Adrenal gland (tissue), 12 donors: ENCODE data around the gene ITPR1. TPM values are rescaled to one million over a fixed set of nuclear protein-coding genes. Genes with fewer than 3 reads are reported as not detected.

Experiments used
- DNase-seq, 7 donors: peaks; one replicate each; pipeline ENCODE4 v3.0.0-alpha.2; 2019 to 2020
- H3K27ac ChIP-seq, 5 donors: fragments of 200-600 bp; sonication (generic) in 4 of 5; 1 replicate in 3 of 5; 2 replicates in 2 of 5; pipeline versions ENCODE4 v1.5.1 to v1.8.0; 2016 to 2020; ENCODE audit warnings: mild to moderate bottlenecking in 1 of 5
- H3K27me3 ChIP-seq: fragments of 200-600 bp; 2 replicates; pipeline ENCODE4 v1.8.0; 2021
- H3K36me3 ChIP-seq, 2 donors: fragments of 200-600 bp; replicated peaks in 1 of 2; 1 replicate in 1 of 2; 2 replicates in 1 of 2; pipeline versions ENCODE4 v1.5.1 to v1.8.0; 2018 to 2022
- H3K4me1 ChIP-seq, 2 donors: fragments of 200-600 bp; replicated peaks in 1 of 2; 1 replicate in 1 of 2; 2 replicates in 1 of 2; pipeline versions ENCODE4 v1.5.1 to v1.8.0; 2018 to 2021
- H3K4me3 ChIP-seq, 4 donors: fragments of 200-600 bp; sonication (generic) in 3 of 4; one replicate each; pipeline ENCODE4 v1.5.1; 2016 to 2018
- H3K9me3 ChIP-seq, 3 donors: fragments of 200-600 bp; sonication (generic) in 1 of 3; replicated peaks in 1 of 3; 1 replicate in 2 of 3; 2 replicates in 1 of 3; pipeline versions ENCODE4 v1.5.1 to v1.8.0; 2016 to 2021
- CTCF ChIP-seq, 6 experiments: fragments of 450-650 bp in 4 of 6; fragments of 200-600 bp in 2 of 6; sonication (generic) in 1 of 6; IDR thresholded peaks; 1 replicate in 5 of 6; 2 replicates in 1 of 6; pipeline versions ENCODE4 v1.5.1 to v1.8.0; 2016 to 2021; ENCODE audit warnings: antibody characterized with exemption in 6 of 6, mild to moderate bottlenecking in 2 of 6, moderate library complexity in 1 of 6
- POLR2A ChIP-seq, 2 donors: fragments of 450-650 bp; IDR thresholded peaks; one replicate each; pipeline ENCODE4 v1.6.1; 2017; ENCODE audit warnings: antibody characterized with exemption in 2 of 2, mild to moderate bottlenecking in 2 of 2, moderate library complexity in 1 of 2
- WGBS, 4 donors: extraction: QIAGEN DNeasy Blood & Tissue Kit in 2 of 4; methylation state at CpG; one replicate each; pipeline versions ENCODE4 v1.1.5 to v1.1.7; 2013 to 2017; 5-methylcytosine and 5-hydroxymethylcytosine counted together
- intact Hi-C, 2 donors: fragments of 100-400 bp; cut with DNase I; formaldehyde crosslinking; loops; one replicate each; pipeline versions ENCODE4 v1.14.1 to v1.15.0; 2022 to 2023
- polyA plus RNA-seq, 3 donors: library from polyadenylated mRNA; stranded (reverse); fragments of 200-250 nt in 2 of 3; fragments of 350-450 nt in 1 of 3; fragmentation: Illumina TruSeq in 1 of 3; extraction: RNeasy Lipid Tissue Mini Kit (QIAGEN cat#74804) in 1 of 3; gene quantifications; one replicate each; pipeline ENCODE4 v1.2.3, GENCODE V29; 2013 to 2014
- total RNA-seq, 9 donors: library from RNA; depleted of rRNA in 4 of 9; stranded (reverse); fragments of >200 nt in 4 of 9; fragments of 120-200 nt in 1 of 9; fragmentation: NEBNext Ultra II Directional in 1 of 9; extraction: Animal tissue kit (Norgen Biotek cat#: 25700) in 1 of 9; gene quantifications; one replicate each; pipeline versions ENCODE4 v1.1.0 to v1.2.4, GENCODE V29; 2013 to 2023
- donor health status: healthy with polysubstance abuse.
- donor health status: Bipolar disorder and iron deficiency.
- donor health status: DM: yes; HTN: yes; CAD: no.
- donor health status: DM: no; HTN: no; CAD: no.
- donor health status: DM: no; HTN: no; CAD: no.
- donor health status: DM: yes; HTN: yes; CAD: no.

Gene ITPR1
- total and polyA plus RNA-seq, 12 donors, result 21.6 to 198 (median 76.6) TPM

- no peak for DNase-seq
- intact Hi-C loops, result loop anchor here (10.0 kb wide), 2 partner anchors 76 to 136 kb away; no protein-coding TSS in a partner anchor
- Histone ChIP-seq H3K4me1 (peaks cover 8 to 38% of the 10 kb centered on the region in 2 donors), H3K9me3 (no peaks in the 10 kb centered on the region), H3K27me3 (no peaks in the 10 kb centered on the region), H3K4me3 (no peak overlapping the region), H3K36me3 (no peaks in the 10 kb centered on the region), H3K27ac (peak overlapping the region in 1 of 5 donors; percentile 16)
- 78 to 83% (median 81%) methylated on average over 5 of the region's 5 CpGs for WGBS, 4 donors
- TF ChIP-seq CTCF (IDR thresholded peaks at IDR 0.05) (no peak), POLR2A (IDR thresholded peaks at IDR 0.05) (no peak)
Measured at GRCh38 chr3:4498446-4498845, 5.3 kb downstream of the ITPR1 start.

DNA sequence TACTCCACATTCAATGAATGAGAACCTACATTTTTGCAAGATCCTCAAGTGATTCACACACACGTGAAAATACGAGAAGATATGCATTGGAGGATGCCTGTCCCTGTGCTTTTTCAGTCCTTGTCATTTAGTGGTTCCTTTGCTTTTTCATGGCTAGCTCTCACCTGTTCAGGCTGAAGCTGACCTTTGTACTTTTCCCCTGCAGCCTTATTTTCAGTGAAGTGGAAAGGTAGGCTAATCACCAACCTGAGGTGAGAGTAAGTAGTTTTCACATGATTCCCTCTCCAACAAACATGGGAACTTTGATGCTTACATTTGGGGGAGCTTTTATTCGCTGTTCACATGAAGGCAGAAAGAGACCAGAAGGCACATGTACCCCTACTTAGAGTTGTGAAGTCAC lies 8.3 kb downstream of the ITPR1 start:
- Histone ChIP-seq H3K27me3 (no peaks in the 10 kb centered on the region), H3K4me1 (peaks cover 20 to 42% of the 10 kb centered on the region in 2 donors), H3K36me3 (no peaks in the 10 kb centered on the region), H3K27ac (no peak overlapping the region), H3K9me3 (no peaks in the 10 kb centered on the region), H3K4me3 (no peak overlapping the region)
- intact Hi-C loops, result loop anchor here in 1 of 2 donors (10.0 kb wide), 1 partner anchor 73 kb away; no protein-coding TSS in a partner anchor
- WGBS, 4 donors, result 89 to 93% (median 92%) methylated on average over 3 of the region's 3 CpGs
- no peak for TF ChIP-seq POLR2A (IDR thresholded peaks at IDR 0.05)
- no peak for TF ChIP-seq CTCF (IDR thresholded peaks at IDR 0.05)
- DNase-seq, result no peak

DNA sequence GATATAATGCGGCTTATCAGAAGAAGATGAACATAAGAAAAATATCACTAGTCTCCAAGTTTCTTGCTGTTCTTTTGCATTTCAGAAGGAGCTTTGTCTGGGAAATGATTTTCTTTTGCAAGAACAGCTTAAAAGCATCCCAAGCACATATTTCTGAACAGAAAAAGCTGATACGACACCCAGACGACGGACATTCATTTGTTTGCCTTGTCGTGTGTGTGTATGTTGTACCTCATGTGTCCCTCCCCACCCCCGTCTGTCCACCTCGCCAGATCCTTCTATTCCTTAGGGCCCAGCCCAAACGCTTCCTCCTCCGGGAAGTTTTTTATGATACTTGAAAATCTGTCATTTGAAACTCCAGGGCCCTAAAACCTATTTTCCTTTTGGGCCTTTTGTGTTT lies 8.8 kb downstream of the ITPR1 start:
- H3K4me1 ChIP-seq, result peaks cover 20 to 37% of the 10 kb centered on the region in 2 donors
- TF ChIP-seq CTCF (IDR thresholded peaks at IDR 0.05), result no peak
- no peak for TF ChIP-seq POLR2A (IDR thresholded peaks at IDR 0.05)
- no peak for DNase-seq
- H3K9me3 ChIP-seq, result no peaks in the 10 kb centered on the region
- no peaks in the 10 kb centered on the region for H3K36me3 ChIP-seq
- no peak overlapping the region for H3K27ac ChIP-seq
- H3K27me3 ChIP-seq, result no peaks in the 10 kb centered on the region
- no peak overlapping the region for H3K4me3 ChIP-seq
- WGBS, 4 donors, result 82 to 90% (median 87%) methylated on average over 9 of the region's 9 CpGs
- intact Hi-C loops, result loop anchor here in 1 of 2 donors (10.0 kb wide), 1 partner anchor 73 kb away; no protein-coding TSS in a partner anchor

DNA sequence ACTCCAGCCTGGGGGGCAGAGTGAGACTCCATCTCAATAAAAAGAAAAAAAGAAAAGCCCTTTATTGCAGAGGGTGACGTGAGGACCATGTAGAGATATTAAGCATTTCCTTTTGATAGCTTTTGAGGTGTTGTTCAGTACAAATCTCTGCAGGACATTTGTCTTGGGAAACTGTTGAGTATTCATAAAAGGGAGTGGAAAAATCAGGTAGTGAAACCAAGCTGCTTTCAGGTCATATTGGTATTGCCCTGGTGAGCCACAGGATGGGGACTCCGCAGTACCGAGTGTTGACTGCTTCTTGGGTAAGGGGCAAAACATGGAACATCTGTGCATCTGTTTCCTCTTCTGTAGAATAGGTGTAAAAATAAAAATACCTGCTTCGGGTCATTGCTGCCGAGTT lies 9.9 kb downstream of the ITPR1 start:
- intact Hi-C loops, result loop anchor here in 1 of 2 donors (10.0 kb wide), 1 partner anchor 72 kb away; no protein-coding TSS in a partner anchor

More for the DNA sequence above, 9.9 kb downstream of the ITPR1 start:
- no peaks in the 10 kb centered on the region for H3K9me3 ChIP-seq
- H3K36me3 ChIP-seq, result no peaks in the 10 kb centered on the region
- H3K4me1 ChIP-seq, result peaks cover 20 to 43% of the 10 kb centered on the region in 2 donors
- H3K27ac ChIP-seq, result peak overlapping the region in 4 of 5 donors; percentile 38 to 87 (median 68)
- TF ChIP-seq POLR2A (IDR thresholded peaks at IDR 0.05) (no peak), CTCF (IDR thresholded peaks at IDR 0.05) (no peak)
- H3K27me3 ChIP-seq, result no peaks in the 10 kb centered on the region
- H3K4me3 ChIP-seq, result no peak overlapping the region
- no peak for DNase-seq
- WGBS, 4 donors, result 72 to 79% (median 77%) methylated on average over 5 of the region's 5 CpGs
